ENCODE results near the gene OR3A3.

The OR3A3 gene

DNA sequence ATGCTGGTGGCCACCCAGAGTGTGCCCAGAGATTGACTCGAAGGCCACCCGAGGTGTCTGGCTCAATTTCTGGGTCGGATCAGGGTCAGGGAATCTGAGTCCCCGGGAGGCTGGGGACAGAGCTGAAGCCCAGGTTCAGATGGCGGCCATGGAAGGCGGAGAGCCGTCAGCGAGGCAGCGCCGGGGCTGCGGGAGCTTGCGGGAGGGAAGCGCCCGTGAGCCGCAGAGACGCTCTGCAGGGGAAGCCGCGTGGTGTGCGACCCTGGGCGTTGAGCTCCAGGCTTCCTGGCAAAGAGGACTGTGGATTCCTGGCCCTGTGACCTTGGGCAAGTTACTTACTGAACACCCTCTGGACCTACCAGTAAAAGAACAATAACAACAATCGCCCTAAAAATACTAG, 61.0 kb downstream of the OR3A3 start:
- DNase-seq (ENCODE audit: low read depth), result no peak

Measured in fibroblast of gingiva (primary cell).